Measurements from ENCODE around the gene RHOA.

DNA sequence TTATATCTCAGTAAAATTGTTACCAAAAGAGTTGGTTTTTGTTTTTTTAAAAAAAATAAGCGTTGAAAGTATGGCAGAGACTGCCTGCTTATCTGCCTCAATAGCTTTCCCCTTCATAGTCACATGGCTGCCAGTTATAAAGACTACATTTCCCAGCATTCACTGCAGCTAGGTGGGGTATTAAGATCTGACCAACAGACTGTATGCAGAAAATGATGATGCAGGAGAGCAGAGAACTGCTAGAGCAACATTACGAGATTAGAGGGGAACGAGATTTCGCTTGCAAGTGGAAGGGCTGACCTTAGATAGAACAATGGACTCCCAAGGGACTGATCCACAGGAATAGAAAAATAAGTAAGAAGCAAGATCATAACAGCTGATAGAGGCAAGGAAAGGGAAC is 14.3 kb downstream of the RHOA start:
- TF ChIP-seq POLR2A (IDR thresholded peaks at IDR 0.05; ENCODE audit: low read depth, low read length) = no peak
- TF ChIP-seq, protein P1, sequence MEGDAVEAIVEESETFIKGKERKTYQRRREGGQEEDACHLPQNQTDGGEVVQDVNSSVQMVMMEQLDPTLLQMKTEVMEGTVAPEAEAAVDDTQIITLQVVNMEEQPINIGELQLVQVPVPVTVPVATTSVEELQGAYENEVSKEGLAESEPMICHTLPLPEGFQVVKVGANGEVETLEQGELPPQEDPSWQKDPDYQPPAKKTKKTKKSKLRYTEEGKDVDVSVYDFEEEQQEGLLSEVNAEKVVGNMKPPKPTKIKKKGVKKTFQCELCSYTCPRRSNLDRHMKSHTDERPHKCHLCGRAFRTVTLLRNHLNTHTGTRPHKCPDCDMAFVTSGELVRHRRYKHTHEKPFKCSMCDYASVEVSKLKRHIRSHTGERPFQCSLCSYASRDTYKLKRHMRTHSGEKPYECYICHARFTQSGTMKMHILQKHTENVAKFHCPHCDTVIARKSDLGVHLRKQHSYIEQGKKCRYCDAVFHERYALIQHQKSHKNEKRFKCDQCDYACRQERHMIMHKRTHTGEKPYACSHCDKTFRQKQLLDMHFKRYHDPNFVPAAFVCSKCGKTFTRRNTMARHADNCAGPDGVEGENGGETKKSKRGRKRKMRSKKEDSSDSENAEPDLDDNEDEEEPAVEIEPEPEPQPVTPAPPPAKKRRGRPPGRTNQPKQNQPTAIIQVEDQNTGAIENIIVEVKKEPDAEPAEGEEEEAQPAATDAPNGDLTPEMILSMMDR (conservative IDR thresholded peaks at IDR 0.05; ENCODE audit: low read depth, low read length) = no peak
- no peak for TF ChIP-seq CEBPB (IDR thresholded peaks at IDR 0.05; ENCODE audit: low read depth, low read length)
- no peak for TF ChIP-seq RAD21 (IDR thresholded peaks at IDR 0.05; ENCODE audit: low read length)
- TF ChIP-seq, protein P2, sequence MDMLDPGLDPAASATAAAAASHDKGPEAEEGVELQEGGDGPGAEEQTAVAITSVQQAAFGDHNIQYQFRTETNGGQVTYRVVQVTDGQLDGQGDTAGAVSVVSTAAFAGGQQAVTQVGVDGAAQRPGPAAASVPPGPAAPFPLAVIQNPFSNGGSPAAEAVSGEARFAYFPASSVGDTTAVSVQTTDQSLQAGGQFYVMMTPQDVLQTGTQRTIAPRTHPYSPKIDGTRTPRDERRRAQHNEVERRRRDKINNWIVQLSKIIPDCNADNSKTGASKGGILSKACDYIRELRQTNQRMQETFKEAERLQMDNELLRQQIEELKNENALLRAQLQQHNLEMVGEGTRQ (IDR thresholded peaks at IDR 0.05; ENCODE audit: low read depth, low read length) = peak; percentile 43
- no peak for TF ChIP-seq BHLHE40 (IDR thresholded peaks at IDR 0.05; ENCODE audit: low read depth, low read length)
- no peak for TF ChIP-seq RCOR1 (IDR thresholded peaks at IDR 0.05; ENCODE audit: insufficient replicate concordance, low read length)
- no peak for TF ChIP-seq FOS (IDR thresholded peaks at IDR 0.05; ENCODE audit: low read depth, low read length)
- TF ChIP-seq, protein P3, sequence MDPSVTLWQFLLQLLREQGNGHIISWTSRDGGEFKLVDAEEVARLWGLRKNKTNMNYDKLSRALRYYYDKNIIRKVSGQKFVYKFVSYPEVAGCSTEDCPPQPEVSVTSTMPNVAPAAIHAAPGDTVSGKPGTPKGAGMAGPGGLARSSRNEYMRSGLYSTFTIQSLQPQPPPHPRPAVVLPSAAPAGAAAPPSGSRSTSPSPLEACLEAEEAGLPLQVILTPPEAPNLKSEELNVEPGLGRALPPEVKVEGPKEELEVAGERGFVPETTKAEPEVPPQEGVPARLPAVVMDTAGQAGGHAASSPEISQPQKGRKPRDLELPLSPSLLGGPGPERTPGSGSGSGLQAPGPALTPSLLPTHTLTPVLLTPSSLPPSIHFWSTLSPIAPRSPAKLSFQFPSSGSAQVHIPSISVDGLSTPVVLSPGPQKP (IDR thresholded peaks at IDR 0.05; ENCODE audit: borderline replicate concordance, low read depth, low read length) = no peak
- TF ChIP-seq MAFK (IDR thresholded peaks at IDR 0.05; ENCODE audit: low read depth, low read length) = no peak

Data from IMR-90 (cell line).